Lung (tissue), 12 donors: Measurements from ENCODE around the gene PPIL1. TPM values are rescaled to one million over a fixed set of nuclear protein-coding genes. Genes with fewer than 3 reads are reported as not detected.

Experiments used
- ATAC-seq: fragments of 200-7000 bp; cut with Tn5 transposase; one replicate; pipeline ENCODE4 v1.9.1; 2020; ENCODE audit warnings: moderate number of reproducible peaks; ENCODE audit not compliant: insufficient read depth, low FRiP score
- DNase-seq, 3 donors: peaks; one replicate each; pipeline ENCODE4 v3.0.0-alpha.2; 2013 to 2017
- H3K27ac ChIP-seq, 2 donors: one replicate each; pipeline ENCODE4 v1.5.1; 2013; ENCODE audit warnings: mild to moderate bottlenecking in 2 of 2, moderate library complexity in 2 of 2, control low read depth in 1 of 2, inconsistent platforms in 1 of 2, low read depth in 1 of 2, low read length in 1 of 2
- H3K27me3 ChIP-seq, 3 donors: one replicate each; pipeline ENCODE4 v1.5.1; 2013; ENCODE audit warnings: low read length in 2 of 3; ENCODE audit not compliant: control insufficient read depth in 3 of 3, insufficient read depth in 3 of 3
- H3K36me3 ChIP-seq, 4 donors: one replicate each; pipeline ENCODE4 v1.5.1; 2013; ENCODE audit warnings: low read length in 4 of 4, mild to moderate bottlenecking in 1 of 4, moderate library complexity in 1 of 4; ENCODE audit not compliant: control insufficient read depth in 4 of 4, insufficient read depth in 4 of 4
- H3K4me1 ChIP-seq, 5 donors: one replicate each; pipeline ENCODE4 v1.5.1; 2013; ENCODE audit warnings: low read length in 5 of 5, mild to moderate bottlenecking in 2 of 5, moderate library complexity in 1 of 5; ENCODE audit not compliant: control insufficient read depth in 5 of 5, insufficient read depth in 5 of 5
- H3K4me3 ChIP-seq: one replicate; pipeline ENCODE4 v1.5.1; 2013; ENCODE audit warnings: mild to moderate bottlenecking, control low read depth, moderate library complexity
- H3K9ac ChIP-seq, 2 donors: one replicate each; pipeline ENCODE4 v1.5.1; 2013; ENCODE audit warnings: low read length in 2 of 2, control low read depth in 1 of 2; ENCODE audit not compliant: insufficient read depth in 1 of 2
- H3K9me3 ChIP-seq, 4 donors: one replicate each; pipeline ENCODE4 v1.5.1; 2013; ENCODE audit warnings: low read length in 3 of 4, mild to moderate bottlenecking in 1 of 4, moderate library complexity in 1 of 4; ENCODE audit not compliant: control insufficient read depth in 4 of 4, insufficient read depth in 3 of 4
- WGBS, 2 donors: extraction: QIAGEN DNeasy Blood & Tissue Kit; methylation state at CpG; one replicate each; pipeline ENCODE4 v1.1.7; 2013; 5-methylcytosine and 5-hydroxymethylcytosine counted together
- polyA plus RNA-seq, 2 donors: library from polyadenylated mRNA; stranded (reverse); fragments of 200-250 nt; gene quantifications; one replicate each; pipeline ENCODE4 v1.2.1, GENCODE V29; 2013
- total RNA-seq, 2 donors: library from RNA; depleted of rRNA in 1 of 2; stranded (reverse); fragments of >200 nt in 1 of 2; gene quantifications; one replicate each; pipeline ENCODE4 v1.2.1, GENCODE V29; 2014 to 2021
- TF ChIP-seq, protein P1 (sequence below): IDR thresholded peaks from 2 replicates; pipeline ENCODE4 v1.5.1; 2012; ENCODE audit warnings: mild to moderate bottlenecking; ENCODE audit errors: control extremely low read depth, extremely low read depth
- donor health status: control.
- donor health status: control.
- donor health status: Bipolar disorder and iron deficiency.
- donor health status: healthy.
- donor health status: DM: yes; HTN: yes; CAD: no.

The PPIL1 gene
- total and polyA plus RNA-seq, 4 donors: 12.3 to 30.2 (median 20.1) TPM

GRCh38 chr6:36809156-36809555, 65.4 kb downstream of the PPIL1 start:
- TF ChIP-seq, protein P1, sequence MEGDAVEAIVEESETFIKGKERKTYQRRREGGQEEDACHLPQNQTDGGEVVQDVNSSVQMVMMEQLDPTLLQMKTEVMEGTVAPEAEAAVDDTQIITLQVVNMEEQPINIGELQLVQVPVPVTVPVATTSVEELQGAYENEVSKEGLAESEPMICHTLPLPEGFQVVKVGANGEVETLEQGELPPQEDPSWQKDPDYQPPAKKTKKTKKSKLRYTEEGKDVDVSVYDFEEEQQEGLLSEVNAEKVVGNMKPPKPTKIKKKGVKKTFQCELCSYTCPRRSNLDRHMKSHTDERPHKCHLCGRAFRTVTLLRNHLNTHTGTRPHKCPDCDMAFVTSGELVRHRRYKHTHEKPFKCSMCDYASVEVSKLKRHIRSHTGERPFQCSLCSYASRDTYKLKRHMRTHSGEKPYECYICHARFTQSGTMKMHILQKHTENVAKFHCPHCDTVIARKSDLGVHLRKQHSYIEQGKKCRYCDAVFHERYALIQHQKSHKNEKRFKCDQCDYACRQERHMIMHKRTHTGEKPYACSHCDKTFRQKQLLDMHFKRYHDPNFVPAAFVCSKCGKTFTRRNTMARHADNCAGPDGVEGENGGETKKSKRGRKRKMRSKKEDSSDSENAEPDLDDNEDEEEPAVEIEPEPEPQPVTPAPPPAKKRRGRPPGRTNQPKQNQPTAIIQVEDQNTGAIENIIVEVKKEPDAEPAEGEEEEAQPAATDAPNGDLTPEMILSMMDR: no peak
- no peak overlapping the region for H3K27ac ChIP-seq
- no peak for DNase-seq
- H3K4me3 ChIP-seq: no peak overlapping the region
- peaks cover 0 to 7% (median 0%) of the 10 kb centered on the region in 5 donors for H3K4me1 ChIP-seq
- no peak overlapping the region for H3K9ac ChIP-seq
- WGBS, 2 donors: 91 to 95% methylated on average over 6 of the region's 6 CpGs
- peaks cover 0 to 3% (median 0%) of the 10 kb centered on the region in 3 donors for H3K27me3 ChIP-seq
- no peaks in the 10 kb centered on the region for H3K9me3 ChIP-seq
- H3K36me3 ChIP-seq: no peaks in the 10 kb centered on the region
- no peak for ATAC-seq

DNA sequence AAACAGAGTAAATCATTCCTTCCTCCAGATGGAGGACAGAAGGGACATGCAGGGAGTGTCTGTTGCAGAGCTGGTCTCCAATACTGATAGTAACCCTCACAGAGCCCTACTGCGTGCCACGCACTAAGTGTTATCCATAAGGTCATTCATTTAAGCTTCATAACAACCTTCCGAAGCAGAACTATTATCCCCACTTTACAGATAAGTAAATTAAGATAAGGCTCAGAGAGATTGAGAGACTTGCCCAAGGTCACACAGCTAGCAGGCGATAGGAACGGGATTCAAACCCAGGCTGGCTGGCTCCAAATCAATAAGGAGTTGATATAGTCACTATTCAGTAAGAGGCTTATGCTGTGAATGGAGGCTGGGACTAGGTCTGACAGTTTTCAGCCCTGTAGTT, 66.0 kb downstream of the PPIL1 start:
- WGBS, 2 donors: 76 to 86% methylated on average over 5 of the region's 5 CpGs

GRCh38 chr6:36807750-36808149, 66.9 kb downstream of the PPIL1 start:
- H3K27ac ChIP-seq: no peak overlapping the region
- ATAC-seq: no peak
- H3K27me3 ChIP-seq: peaks cover 0 to 3% (median 0%) of the 10 kb centered on the region in 3 donors
- no peak overlapping the region for H3K9ac ChIP-seq
- no peak overlapping the region for H3K4me3 ChIP-seq
- TF ChIP-seq, protein P1: no peak
- H3K36me3 ChIP-seq: no peaks in the 10 kb centered on the region
- H3K4me1 ChIP-seq: peaks cover 0 to 7% (median 0%) of the 10 kb centered on the region in 5 donors
- no peaks in the 10 kb centered on the region for H3K9me3 ChIP-seq
- DNase-seq: no peak
- 95 to 98% methylated on average over 7 of the region's 7 CpGs for WGBS, 2 donors

More for the DNA sequence above, 66.0 kb downstream of the PPIL1 start:
- Histone ChIP-seq H3K9ac (no peak overlapping the region), H3K36me3 (no peaks in the 10 kb centered on the region), H3K27ac (no peak overlapping the region), H3K9me3 (no peaks in the 10 kb centered on the region), H3K27me3 (peaks cover 0 to 3% (median 0%) of the 10 kb centered on the region in 3 donors), H3K4me1 (peaks cover 0 to 7% (median 0%) of the 10 kb centered on the region in 5 donors), H3K4me3 (no peak overlapping the region)
- DNase-seq (no peak), ATAC-seq (no peak)
- TF ChIP-seq, protein P1: no peak

DNA sequence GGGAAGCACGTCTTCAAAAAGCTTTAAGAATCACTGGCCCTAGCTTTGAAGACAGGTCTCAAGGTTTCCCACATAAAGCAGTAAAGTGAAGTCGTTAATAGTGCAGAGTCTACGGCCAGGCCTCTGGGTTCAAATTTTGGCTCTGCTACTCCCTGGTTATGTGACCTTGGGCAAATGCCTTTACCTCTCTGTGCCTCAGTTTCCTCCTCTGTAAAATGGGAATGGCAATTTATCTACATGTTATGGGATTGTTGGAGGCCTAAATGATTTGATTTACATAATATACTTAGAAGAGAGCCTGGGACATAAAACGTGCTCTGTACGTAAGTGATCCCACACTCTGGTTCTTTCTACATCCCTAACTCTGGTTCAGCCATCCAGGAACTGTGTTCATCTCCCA, 67.5 kb downstream of the PPIL1 start:
- H3K9me3 ChIP-seq: no peaks in the 10 kb centered on the region
- H3K9ac ChIP-seq: no peak overlapping the region
- peaks cover 0 to 7% (median 0%) of the 10 kb centered on the region in 5 donors for H3K4me1 ChIP-seq
- 72 to 84% methylated on average over 5 of the region's 5 CpGs for WGBS, 2 donors
- H3K27ac ChIP-seq: no peak overlapping the region
- ATAC-seq: no peak
- TF ChIP-seq, protein P1: no peak
- no peak for DNase-seq
- H3K4me3 ChIP-seq: no peak overlapping the region
- H3K36me3 ChIP-seq: no peaks in the 10 kb centered on the region
- H3K27me3 ChIP-seq: peaks cover 0 to 3% (median 0%) of the 10 kb centered on the region in 3 donors
